Right atrium auricular region (tissue), 2 donors: ENCODE data around the gene SYTL4. TPM values are rescaled to one million over a fixed set of nuclear protein-coding genes. Genes with fewer than 3 reads are reported as not detected.

Experiments used
- DNase-seq: peaks from one replicate; pipeline ENCODE4 v3.0.0-alpha.2; 2019; ENCODE audit warnings: low spot score
- H3K27ac ChIP-seq, 2 donors: fragments of 200-600 bp; sonication (generic); 1 replicate in 1 of 2; 2 replicates in 1 of 2; pipeline ENCODE4 v1.5.1; 2016 to 2019
- H3K27me3 ChIP-seq, 2 donors: fragments of 200-600 bp; sonication (generic); one replicate each; pipeline versions ENCODE4 v1.5.1 to v1.6.0; 2017 to 2019
- H3K36me3 ChIP-seq: fragments of 200-600 bp; sonication (generic); one replicate; pipeline ENCODE4 v1.5.1; 2016
- H3K4me1 ChIP-seq, 2 donors: fragments of 200-600 bp; sonication (generic); one replicate each; pipeline versions ENCODE4 v1.5.1 to v1.6.0; 2017 to 2019
- H3K4me3 ChIP-seq, 2 donors: fragments of 200-600 bp; sonication (generic); 1 replicate in 1 of 2; 2 replicates in 1 of 2; pipeline ENCODE4 v1.5.1; 2017 to 2019; ENCODE audit warnings: mild to moderate bottlenecking in 1 of 2, moderate library complexity in 1 of 2
- H3K9me3 ChIP-seq, 2 donors: fragments of 200-600 bp; sonication (generic); one replicate each; pipeline ENCODE4 v1.5.1; 2019
- total RNA-seq, 2 donors: library from RNA; depleted of rRNA; stranded (reverse); fragments of >200 nt; gene quantifications; one replicate each; pipeline ENCODE4 v1.1.0, GENCODE V29; 2016
- TF ChIP-seq, protein P1 (sequence below), 2 donors: fragments of 200-600 bp; sonication (generic); IDR thresholded peaks; one replicate each; pipeline ENCODE4 v1.5.1; 2019; ENCODE audit warnings: antibody characterized with exemption in 2 of 2

The SYTL4 gene
- total RNA-seq, 2 donors from 2014 or later = 3.2 to 4.8 TPM

GRCh38 chrX:100649550-100650356, 82.2 kb downstream of the SYTL4 start:
- TF ChIP-seq, protein P1, sequence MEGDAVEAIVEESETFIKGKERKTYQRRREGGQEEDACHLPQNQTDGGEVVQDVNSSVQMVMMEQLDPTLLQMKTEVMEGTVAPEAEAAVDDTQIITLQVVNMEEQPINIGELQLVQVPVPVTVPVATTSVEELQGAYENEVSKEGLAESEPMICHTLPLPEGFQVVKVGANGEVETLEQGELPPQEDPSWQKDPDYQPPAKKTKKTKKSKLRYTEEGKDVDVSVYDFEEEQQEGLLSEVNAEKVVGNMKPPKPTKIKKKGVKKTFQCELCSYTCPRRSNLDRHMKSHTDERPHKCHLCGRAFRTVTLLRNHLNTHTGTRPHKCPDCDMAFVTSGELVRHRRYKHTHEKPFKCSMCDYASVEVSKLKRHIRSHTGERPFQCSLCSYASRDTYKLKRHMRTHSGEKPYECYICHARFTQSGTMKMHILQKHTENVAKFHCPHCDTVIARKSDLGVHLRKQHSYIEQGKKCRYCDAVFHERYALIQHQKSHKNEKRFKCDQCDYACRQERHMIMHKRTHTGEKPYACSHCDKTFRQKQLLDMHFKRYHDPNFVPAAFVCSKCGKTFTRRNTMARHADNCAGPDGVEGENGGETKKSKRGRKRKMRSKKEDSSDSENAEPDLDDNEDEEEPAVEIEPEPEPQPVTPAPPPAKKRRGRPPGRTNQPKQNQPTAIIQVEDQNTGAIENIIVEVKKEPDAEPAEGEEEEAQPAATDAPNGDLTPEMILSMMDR (IDR thresholded peaks at IDR 0.05) = no peak
- peaks cover 0 to 3% of the 10 kb centered on the region in 2 donors for H3K4me1 ChIP-seq
- no peaks in the 10 kb centered on the region for H3K9me3 ChIP-seq
- no peaks in the 10 kb centered on the region for H3K27me3 ChIP-seq
- H3K27ac ChIP-seq = peak overlapping the region; percentile 73 to 77
- H3K36me3 ChIP-seq = no peaks in the 10 kb centered on the region
- peak; percentile 83 for DNase-seq
- no peak overlapping the region for H3K4me3 ChIP-seq

DNA sequence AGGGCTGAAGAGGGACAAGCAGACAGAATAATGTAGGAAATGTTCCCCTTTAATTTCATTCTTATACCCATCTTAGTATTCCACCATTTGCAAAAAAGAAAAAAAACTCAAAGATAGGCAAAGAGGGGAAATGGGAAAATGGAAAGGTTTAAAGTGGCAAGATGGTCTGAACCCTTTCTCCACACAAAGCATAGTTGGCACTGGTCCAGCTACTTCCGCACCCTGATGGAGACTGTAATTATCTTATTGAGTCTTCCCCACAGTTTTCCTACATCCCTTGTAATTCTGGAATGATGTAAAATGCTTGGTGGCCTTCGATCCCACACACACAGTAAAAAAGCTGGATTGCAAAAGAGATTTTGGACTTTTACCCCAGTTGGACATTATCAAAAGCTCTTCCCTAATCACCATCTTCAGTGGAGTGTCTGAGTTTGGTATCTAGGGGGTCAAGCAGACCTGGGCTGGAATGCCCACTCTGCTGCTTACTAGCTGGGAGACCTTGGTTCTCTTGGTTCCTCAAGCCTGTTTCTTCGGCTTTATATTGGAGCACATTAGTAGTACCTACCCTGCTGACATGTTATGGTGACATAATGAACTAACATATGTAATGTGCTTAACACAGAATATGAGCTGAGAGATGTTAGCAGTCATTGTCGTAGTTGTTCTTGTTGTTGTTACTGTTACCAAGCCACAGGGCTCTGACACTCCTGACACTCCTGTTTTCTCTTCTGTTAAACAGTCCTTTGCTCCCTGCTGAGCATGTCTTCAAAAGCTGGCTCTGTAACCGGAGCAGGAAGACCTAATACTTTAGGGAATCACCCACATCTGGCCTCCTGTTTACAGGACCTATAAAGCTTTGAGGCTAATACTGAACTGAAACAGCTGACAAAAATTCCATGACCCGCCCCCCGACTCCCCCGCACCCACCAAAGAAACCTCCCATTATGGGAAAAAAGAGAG, 83.2 kb downstream of the SYTL4 start:
- no peak overlapping the region for H3K4me3 ChIP-seq
- H3K9me3 ChIP-seq = no peaks in the 10 kb centered on the region
- TF ChIP-seq, protein P1 (IDR thresholded peaks at IDR 0.05) = no peak
- DNase-seq = no peak
- H3K27ac ChIP-seq = peak overlapping the region; percentile 63 to 77
- no peaks in the 10 kb centered on the region for H3K27me3 ChIP-seq
- H3K36me3 ChIP-seq = no peaks in the 10 kb centered on the region
- peaks cover 0 to 3% of the 10 kb centered on the region in 2 donors for H3K4me1 ChIP-seq

DNA sequence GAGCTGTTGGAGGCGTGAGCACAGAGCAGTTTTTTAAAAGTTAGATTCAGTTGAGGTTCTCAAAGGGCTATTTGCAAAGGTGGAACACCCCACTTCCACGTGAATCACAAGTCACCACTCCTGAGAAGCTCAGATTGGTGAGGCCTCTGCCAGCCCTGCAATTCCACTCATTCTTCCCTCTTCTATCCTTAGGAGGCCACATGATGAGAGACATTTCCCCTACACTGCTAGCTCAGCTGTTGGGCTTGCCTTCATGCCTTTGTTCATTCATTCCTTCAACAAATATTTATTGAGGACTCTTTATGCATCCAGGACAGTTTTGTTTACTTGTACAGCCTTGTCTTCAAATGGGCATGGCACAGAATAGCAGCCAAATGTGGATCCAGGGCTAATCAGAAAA, 84.2 kb downstream of the SYTL4 start:
- Histone ChIP-seq H3K27ac (peak overlapping the region; percentile 63 to 77), H3K4me3 (no peak overlapping the region), H3K36me3 (no peaks in the 10 kb centered on the region), H3K4me1 (peaks cover 0 to 3% of the 10 kb centered on the region in 2 donors), H3K27me3 (no peaks in the 10 kb centered on the region), H3K9me3 (no peaks in the 10 kb centered on the region)
- TF ChIP-seq, protein P1 (IDR thresholded peaks at IDR 0.05) = no peak
- DNase-seq = no peak

- Histone ChIP-seq H3K4me3 (no peak overlapping the region), H3K9me3 (no peaks in the 10 kb centered on the region), H3K36me3 (no peaks in the 10 kb centered on the region), H3K27me3 (no peaks in the 10 kb centered on the region), H3K27ac (peak overlapping the region; percentile 63 to 77), H3K4me1 (peaks cover 0 to 3% of the 10 kb centered on the region in 2 donors)
- TF ChIP-seq, protein P1 (IDR thresholded peaks at IDR 0.05) = no peak
- DNase-seq = no peak
These were observed 84.8 kb downstream of the SYTL4 start for GRCh38 chrX:100647095-100647494.

GRCh38 chrX:100645106-100645505, 86.8 kb downstream of the SYTL4 start:
- Histone ChIP-seq H3K36me3 (no peaks in the 10 kb centered on the region), H3K27me3 (no peaks in the 10 kb centered on the region), H3K9me3 (no peaks in the 10 kb centered on the region), H3K27ac (peak overlapping the region; percentile 55 to 77), H3K4me1 (peaks cover 0 to 3% of the 10 kb centered on the region in 2 donors), H3K4me3 (peak overlapping the region; percentile 32 to 37)
- TF ChIP-seq, protein P1 (IDR thresholded peaks at IDR 0.05) = no peak
- DNase-seq = no peak
